ENCODE data around the gene ARL6.

Gene ARL6

GRCh38 chr3:97825101-97825500 lies 60.5 kb downstream of the ARL6 start:
- ChIA-PET POLR2A (no interaction called here), CTCF (interaction anchor here (0.7 kb wide), 1 partner anchor 10 kb away, joined by 3 read pairs; no protein-coding TSS in a partner anchor)
- H3K27ac ChIP-seq (ENCODE audit: extremely low read depth, low read depth, low read length): no peak overlapping the region
- TF ChIP-seq HIC1 (tag by site-specific recombination; IDR thresholded peaks at IDR 0.05): no peak
- no peak for TF ChIP-seq ZNF2 (tag by site-specific recombination; IDR thresholded peaks at IDR 0.05)
- TF ChIP-seq, protein P1, sequence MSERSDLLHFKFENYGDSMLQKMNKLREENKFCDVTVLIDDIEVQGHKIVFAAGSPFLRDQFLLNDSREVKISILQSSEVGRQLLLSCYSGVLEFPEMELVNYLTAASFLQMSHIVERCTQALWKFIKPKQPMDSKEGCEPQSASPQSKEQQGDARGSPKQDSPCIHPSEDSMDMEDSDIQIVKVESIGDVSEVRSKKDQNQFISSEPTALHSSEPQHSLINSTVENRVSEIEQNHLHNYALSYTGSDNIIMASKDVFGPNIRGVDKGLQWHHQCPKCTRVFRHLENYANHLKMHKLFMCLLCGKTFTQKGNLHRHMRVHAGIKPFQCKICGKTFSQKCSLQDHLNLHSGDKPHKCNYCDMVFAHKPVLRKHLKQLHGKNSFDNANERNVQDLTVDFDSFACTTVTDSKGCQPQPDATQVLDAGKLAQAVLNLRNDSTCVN (tag by site-specific recombination; optimal IDR thresholded peaks at IDR 0.05): no peak
- TF ChIP-seq ZBTB17 (tag by site-specific recombination; IDR thresholded peaks at IDR 0.05): no peak
- no peak for TF ChIP-seq ZBTB1 (tag by site-specific recombination; IDR thresholded peaks at IDR 0.05)
- no peak for TF ChIP-seq WT1 (tag by site-specific recombination; IDR thresholded peaks at IDR 0.05)
- TF ChIP-seq ZNF223 (tag by site-specific recombination; IDR thresholded peaks at IDR 0.05): no peak
- no peak for TF ChIP-seq SP7 (tag by site-specific recombination; IDR thresholded peaks at IDR 0.05)
- TF ChIP-seq HOXA7 (CRISPR knock-in tag; IDR thresholded peaks at IDR 0.05; ENCODE audit: borderline replicate concordance): no peak
- TF ChIP-seq ZNF114 (tag by site-specific recombination; IDR thresholded peaks at IDR 0.05): no peak
- H3K4me3 ChIP-seq (ENCODE audit: low read depth, low read length): no peak overlapping the region
- no peaks in the 10 kb centered on the region for H3K36me3 ChIP-seq (ENCODE audit: control insufficient read depth in 2 of 2, insufficient read depth in 1 of 2, low read length in 2 of 2)
- no peaks in the 10 kb centered on the region for H3K9me3 ChIP-seq (ENCODE audit: control insufficient read depth, insufficient read depth, low read depth, low read length)
- H3K4me1 ChIP-seq (ENCODE audit: control insufficient read depth, insufficient read depth, low read length): peaks cover 8% of the 10 kb centered on the region

DNA sequence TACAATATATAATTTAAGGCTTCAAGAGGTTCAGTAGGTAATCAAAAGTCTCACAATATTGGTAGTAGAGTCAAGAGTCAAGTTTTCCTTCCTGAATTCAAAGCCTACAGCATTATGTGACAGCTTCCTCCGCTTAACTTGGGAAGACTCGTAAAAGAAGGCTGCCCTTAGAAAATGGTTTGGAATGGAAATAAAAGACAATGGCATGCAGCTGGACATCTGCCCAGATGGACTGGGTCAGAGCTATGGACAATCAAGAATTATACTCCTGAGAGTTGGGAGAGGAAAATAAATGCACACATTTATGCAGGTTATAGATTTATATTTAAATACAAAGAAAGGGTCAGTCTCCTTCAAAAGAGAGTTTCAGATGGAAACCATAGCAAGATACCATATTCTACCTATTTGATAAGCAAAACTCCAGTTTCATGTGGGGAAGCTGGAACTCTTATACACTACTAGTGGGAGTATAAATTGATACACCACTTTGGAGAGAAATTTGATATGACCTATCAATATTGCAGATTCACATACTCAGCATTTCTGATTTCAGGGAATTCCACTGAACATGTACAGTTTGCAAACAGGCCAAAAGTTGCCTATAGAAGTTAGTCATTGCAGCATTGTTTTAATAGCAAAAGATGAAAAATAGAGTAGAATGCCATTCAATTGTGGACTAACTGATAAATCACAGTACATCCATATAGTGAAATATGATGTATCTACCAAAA lies 63.3 kb downstream of the ARL6 start:
- Histone ChIP-seq H3K4me3 (ENCODE audit: low read depth, low read length) (no peak overlapping the region), H3K27ac (ENCODE audit: extremely low read depth, low read depth, low read length) (no peak overlapping the region), H3K36me3 (ENCODE audit: control insufficient read depth in 2 of 2, insufficient read depth in 1 of 2, low read length in 2 of 2) (no peaks in the 10 kb centered on the region), H3K4me1 (ENCODE audit: control insufficient read depth, insufficient read depth, low read length) (peaks cover 8% of the 10 kb centered on the region), H3K9me3 (ENCODE audit: control insufficient read depth, insufficient read depth, low read depth, low read length) (no peaks in the 10 kb centered on the region)
- ChIA-PET POLR2A (no interaction called here), CTCF (interaction anchor here (0.5 to 0.7 kb wide), 3 partner anchors 31 to 212 kb away, joined by 3 read pairs; no protein-coding TSS in a partner anchor)
- TF ChIP-seq WT1 (tag by site-specific recombination; IDR thresholded peaks at IDR 0.05) (no peak), SP3 (tag by site-specific recombination; IDR thresholded peaks at IDR 0.05) (no peak), ZNF248 (tag by site-specific recombination; IDR thresholded peaks at IDR 0.05) (no peak), ZBTB8A (tag by site-specific recombination; IDR thresholded peaks at IDR 0.05) (no peak), ZNF596 (tag by site-specific recombination; IDR thresholded peaks at IDR 0.05) (no peak), GLI2 (tag by site-specific recombination; IDR thresholded peaks at IDR 0.05; ENCODE audit: borderline replicate concordance, low read depth) (no peak), ZNF341 (tag by site-specific recombination; IDR thresholded peaks at IDR 0.05; ENCODE audit: low read depth) (no peak), SCRT2 (tag by site-specific recombination; IDR thresholded peaks at IDR 0.05) (no peak), ZNF239 (tag by site-specific recombination; IDR thresholded peaks at IDR 0.05) (no peak), ZFHX2 (tag by site-specific recombination; conservative IDR thresholded peaks at IDR 0.05) (no peak), EGR2 (tag by site-specific recombination; IDR thresholded peaks at IDR 0.05; ENCODE audit: low read depth) (no peak), ZNF837 (tag by site-specific recombination; IDR thresholded peaks at IDR 0.05) (no peak), SP7 (tag by site-specific recombination; IDR thresholded peaks at IDR 0.05) (no peak), YY1 (tag by site-specific recombination; IDR thresholded peaks at IDR 0.05) (no peak), BCL11A (tag by site-specific recombination; IDR thresholded peaks at IDR 0.05; ENCODE audit: low read depth) (no peak), ZNF449 (tag by site-specific recombination; IDR thresholded peaks at IDR 0.05) (no peak), MEIS1 (CRISPR knock-in tag; IDR thresholded peaks at IDR 0.05; ENCODE audit: borderline replicate concordance) (no peak), ZNF398 (tag by site-specific recombination; IDR thresholded peaks at IDR 0.05) (no peak), TRIM28 (IDR thresholded peaks at IDR 0.05; ENCODE audit: borderline replicate concordance, low read length) (no peak)

Measured in HEK293 (cell line).